ENCODE results near the gene ACP1.

- no peak for TF ChIP-seq TAF1 (IDR thresholded peaks at IDR 0.05; ENCODE audit: borderline replicate concordance, low read depth, low read length)
- no peak for TF ChIP-seq POLR2AphosphoS5 (IDR thresholded peaks at IDR 0.05; ENCODE audit: low read depth, low read length)
- no peak for TF ChIP-seq POLR2A (IDR thresholded peaks at IDR 0.05; ENCODE audit: low read depth, low read length)
Measured at GRCh38 chr2:279366-279765, 14.6 kb downstream of the ACP1 start.

Measured in GM12892 (cell line).